ENCODE measurements around the gene NRAP.

DNA sequence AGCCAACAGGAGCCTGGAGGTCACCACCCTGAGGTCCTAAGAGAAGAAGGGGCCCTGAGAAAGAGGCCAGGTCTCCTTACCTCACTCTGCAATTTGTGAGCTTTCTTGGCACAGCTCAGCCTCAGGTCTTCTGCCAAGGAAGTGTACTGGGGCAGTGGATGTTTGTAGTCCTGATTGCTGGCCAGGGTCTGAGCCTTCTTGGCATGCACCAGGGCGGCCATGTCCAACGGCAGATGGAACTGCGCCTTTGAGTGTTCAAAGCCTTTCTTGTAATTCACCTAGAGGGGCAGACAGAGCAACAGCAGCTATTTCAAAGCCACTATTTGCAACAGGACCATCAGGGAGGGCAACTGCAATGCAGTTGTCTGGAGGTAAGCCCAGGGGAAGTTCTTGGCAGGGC, 51.7 kb downstream of the NRAP start:
- TF ChIP-seq ZNF596 (tag by site-specific recombination; IDR thresholded peaks at IDR 0.05) = no peak
- TF ChIP-seq ZNF843 (tag by site-specific recombination; IDR thresholded peaks at IDR 0.05) = no peak
- TF ChIP-seq ZSCAN5A (tag by site-specific recombination; IDR thresholded peaks at IDR 0.05) = no peak
- TF ChIP-seq ZNF677 (tag by site-specific recombination; IDR thresholded peaks at IDR 0.05) = no peak
- TF ChIP-seq GLI2 (tag by site-specific recombination; IDR thresholded peaks at IDR 0.05; ENCODE audit: borderline replicate concordance, low read depth) = no peak
- TF ChIP-seq PRDM1 (tag by site-specific recombination; IDR thresholded peaks at IDR 0.05) = no peak
- TF ChIP-seq ZNF558 (tag by site-specific recombination; IDR thresholded peaks at IDR 0.05) = no peak
- TF ChIP-seq ZNF792 (tag by site-specific recombination; IDR thresholded peaks at IDR 0.05) = no peak
- TF ChIP-seq, protein P1, sequence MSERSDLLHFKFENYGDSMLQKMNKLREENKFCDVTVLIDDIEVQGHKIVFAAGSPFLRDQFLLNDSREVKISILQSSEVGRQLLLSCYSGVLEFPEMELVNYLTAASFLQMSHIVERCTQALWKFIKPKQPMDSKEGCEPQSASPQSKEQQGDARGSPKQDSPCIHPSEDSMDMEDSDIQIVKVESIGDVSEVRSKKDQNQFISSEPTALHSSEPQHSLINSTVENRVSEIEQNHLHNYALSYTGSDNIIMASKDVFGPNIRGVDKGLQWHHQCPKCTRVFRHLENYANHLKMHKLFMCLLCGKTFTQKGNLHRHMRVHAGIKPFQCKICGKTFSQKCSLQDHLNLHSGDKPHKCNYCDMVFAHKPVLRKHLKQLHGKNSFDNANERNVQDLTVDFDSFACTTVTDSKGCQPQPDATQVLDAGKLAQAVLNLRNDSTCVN (tag by site-specific recombination; optimal IDR thresholded peaks at IDR 0.05) = no peak

Measured in HEK293 (cell line).